ENCODE measurements around the gene CERS2.

The CERS2 gene

GRCh38 chr1:150997126-150997872 lies 22.7 kb upstream of the CERS2 start:
- no peak for DNase-seq

- peak; percentile 44 for DNase-seq
Measured at GRCh38 chr1:150995896-150996295, 21.3 kb upstream of the CERS2 start.

- no peak for DNase-seq
Measured at GRCh38 chr1:150995460-150995859, 20.8 kb upstream of the CERS2 start.

GRCh38 chr1:150994248-150994647 lies 19.6 kb upstream of the CERS2 start:
- DNase-seq, result no peak

DNA sequence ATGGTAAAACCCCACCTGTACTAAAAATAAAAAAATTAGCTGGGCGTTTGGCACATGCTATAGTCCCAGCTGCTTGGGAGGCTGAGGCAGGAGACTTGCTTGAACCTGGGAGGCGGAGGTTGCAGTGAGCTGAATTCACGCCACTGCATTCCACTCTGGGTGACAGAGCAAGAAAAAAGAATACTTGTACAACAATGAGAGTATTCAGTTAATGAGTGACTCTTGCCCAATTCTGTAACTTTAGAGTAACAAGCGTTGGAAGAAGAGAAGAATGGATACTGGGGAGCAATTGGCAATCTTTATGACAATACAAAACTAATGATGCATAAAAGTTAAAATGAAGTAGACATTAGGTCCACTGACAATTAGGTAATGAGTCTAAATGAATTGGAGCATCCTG lies 18.0 kb upstream of the CERS2 start:
- DNase-seq, result no peak

DNA sequence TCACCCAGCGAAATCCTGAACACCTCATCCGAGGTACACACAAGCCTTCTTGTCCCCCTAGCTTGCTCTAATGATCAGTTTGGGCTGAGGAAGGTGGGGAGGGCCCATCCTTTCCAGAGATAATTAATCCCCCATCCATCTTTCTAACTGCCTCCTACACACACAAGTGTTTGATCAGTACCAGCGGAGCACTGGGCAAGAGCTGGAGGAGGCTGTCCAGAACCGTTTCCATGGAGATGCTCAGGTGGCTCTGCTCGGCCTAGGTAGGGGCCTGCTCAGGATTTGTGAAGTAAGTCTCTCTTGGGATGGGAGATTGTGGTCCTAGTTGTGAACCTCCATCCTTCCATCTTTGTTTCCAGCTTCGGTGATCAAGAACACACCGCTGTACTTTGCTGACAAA lies 13.3 kb upstream of the CERS2 start:
- DNase-seq, result no peak

DNA sequence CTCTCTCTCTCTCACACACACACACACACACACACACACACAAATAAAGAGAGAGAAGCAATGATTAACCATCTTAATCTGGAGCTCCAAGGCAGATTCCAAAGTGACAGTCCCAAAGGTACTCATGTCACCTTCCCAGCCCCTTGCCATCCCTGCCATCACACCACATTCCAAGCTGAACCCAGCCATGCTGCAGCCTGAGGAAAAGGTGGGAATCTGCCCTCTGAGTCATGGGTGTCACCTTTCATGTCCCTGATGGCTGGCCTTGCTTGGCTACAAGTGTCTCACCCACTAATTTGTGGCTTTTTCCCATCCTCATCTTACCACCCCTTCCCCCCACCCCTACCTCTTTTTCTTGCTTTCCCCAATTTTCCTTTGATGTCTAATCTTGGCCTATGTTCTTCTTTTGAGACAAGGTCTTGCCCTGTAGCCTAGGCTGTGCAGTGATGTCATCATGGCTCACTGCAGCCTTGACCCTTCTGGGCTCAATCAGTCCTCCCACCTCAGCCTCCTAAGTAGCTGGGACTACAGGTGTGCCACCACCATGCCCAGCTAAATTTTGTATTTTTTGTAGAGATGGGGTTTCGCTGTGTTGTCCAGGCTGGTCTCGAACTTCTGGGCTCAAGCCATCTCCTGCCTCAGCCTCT lies 10.7 kb upstream of the CERS2 start:
- DNase-seq, result no peak

DNA sequence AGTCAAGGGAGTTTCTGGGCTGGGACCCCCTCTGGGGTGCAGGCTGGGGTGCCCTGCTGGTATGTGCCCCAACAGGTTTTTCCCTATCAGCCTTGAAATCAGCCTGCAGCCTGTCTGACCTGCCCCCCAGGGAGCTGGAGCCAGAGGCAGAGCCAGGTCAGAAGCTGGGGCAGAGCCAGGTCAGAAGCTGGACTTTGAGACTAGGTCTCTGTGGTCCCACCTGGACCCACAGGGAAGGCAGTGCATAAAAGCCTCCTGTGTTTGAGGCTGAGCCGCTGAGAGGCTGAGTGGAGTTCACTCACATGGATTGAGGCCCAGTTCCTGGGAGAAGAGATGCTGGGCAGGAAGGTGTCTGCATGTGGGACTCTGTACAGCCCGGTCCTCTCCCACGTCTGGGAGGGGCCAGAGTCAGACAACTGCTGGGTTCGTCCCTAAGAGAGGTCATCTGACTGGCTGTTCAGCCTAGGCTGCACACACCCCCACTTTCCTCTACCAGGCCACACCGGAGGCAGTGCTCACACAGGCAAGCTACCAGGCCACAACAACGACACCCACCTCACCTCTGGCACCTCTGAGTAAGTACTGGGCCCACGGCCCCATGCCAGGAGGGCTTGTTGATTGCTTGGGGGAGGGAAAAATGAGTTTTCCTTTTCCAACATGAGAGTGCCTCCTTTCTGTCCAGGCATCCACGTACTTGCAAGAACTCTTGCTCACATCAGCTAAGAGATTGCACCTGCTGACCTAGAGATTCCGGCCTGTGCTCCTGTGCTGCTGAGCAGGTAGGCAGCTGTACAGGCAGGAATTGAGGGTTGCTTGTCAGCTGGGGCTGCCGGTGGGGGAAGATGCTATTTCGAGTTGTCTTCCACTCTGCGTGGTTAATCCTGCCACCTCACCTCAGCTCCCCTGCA lies 7.4 kb upstream of the CERS2 start, which contains the start of gene ANXA9:
Gene ANXA9 (plus strand): TSS at position 488 of the 908 bp plus-strand sequence. CDS start 814 bp downstream, outside the sequence.
- no peak for DNase-seq

- DNase-seq, result no peak
Measured at GRCh38 chr1:150981177-150981804, 6.7 kb upstream of the CERS2 start.

GRCh38 chr1:150979092-150980056 lies 4.7 kb upstream of the CERS2 start:
- peak; percentile 93 for DNase-seq

DNA sequence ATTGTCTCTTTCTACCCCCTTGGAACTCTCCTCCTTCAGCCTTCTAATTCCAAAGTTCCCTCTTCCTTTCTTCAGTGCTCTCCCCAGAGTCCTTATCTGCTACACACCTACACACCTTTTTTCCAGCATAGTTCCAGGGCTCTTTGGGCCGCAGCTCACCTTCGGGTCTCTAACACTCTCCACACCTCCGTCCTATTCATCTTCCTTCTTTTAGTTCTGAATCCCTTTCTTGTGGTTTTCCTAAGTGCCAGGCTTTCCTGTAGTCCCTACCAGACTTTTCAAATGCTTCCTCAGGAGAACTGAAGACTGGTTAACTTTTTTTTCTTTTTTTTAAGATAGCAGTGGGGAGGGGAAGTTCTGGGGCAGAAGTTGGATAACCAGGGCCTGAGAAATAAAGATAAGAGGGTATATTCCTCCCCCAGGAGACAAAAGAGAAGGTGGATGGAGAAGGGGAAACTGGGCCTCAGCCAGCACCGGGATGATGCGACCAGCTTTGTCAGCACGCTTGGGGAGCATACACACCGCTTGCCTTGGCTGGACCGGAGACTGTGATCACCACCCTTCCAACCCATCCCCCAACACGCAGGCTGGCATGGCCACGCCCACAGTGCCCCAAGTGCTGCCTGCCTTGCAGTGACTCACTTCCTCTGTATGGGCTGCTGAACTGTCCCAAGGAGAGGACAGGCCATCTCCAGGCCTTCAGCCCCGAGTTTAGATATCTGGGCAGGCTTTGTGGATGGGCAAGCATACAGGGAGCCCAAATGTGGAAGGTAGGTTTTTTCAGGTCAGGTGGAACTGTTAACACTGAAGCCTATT lies 2.5 kb upstream of the CERS2 start:
- DNase-seq, result peak; percentile 88

- DNase-seq, result no peak
Measured at GRCh38 chr1:150976401-150976821, 1.8 kb upstream of the CERS2 start.

- DNase-seq, result peak; percentile 60
Measured at GRCh38 chr1:150973836-150974579, 627 bp downstream of the CERS2 start.

GRCh38 chr1:150973258-150973835 lies 1.3 kb downstream of the CERS2 start:
- DNase-seq, result peak; percentile 19

DNA sequence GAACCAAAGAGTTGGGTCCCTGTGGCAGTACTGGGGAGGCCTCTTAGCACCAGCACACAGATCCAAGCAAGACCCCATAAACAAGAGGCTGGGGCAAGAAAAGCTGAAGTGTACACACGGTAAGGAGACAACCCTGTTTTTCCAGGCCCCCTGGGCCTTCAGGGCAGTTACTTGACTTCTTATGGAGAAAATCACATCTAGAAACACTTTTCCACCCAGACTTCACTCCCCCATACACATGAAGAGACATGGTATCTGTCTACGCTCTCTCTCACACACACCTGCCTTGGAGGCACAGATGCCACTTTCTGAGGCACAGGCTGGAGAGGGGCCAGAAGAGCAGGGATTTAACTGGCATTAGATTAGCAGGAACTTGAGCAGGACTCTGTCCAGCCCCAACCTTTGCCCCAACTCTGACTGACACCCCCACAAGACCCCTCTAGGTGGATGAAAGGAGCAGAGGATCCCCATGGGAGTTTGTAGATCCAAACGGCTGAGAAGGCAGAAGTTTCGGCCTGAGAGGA lies 2.2 kb downstream of the CERS2 start:
- DNase-seq, result no peak

DNA sequence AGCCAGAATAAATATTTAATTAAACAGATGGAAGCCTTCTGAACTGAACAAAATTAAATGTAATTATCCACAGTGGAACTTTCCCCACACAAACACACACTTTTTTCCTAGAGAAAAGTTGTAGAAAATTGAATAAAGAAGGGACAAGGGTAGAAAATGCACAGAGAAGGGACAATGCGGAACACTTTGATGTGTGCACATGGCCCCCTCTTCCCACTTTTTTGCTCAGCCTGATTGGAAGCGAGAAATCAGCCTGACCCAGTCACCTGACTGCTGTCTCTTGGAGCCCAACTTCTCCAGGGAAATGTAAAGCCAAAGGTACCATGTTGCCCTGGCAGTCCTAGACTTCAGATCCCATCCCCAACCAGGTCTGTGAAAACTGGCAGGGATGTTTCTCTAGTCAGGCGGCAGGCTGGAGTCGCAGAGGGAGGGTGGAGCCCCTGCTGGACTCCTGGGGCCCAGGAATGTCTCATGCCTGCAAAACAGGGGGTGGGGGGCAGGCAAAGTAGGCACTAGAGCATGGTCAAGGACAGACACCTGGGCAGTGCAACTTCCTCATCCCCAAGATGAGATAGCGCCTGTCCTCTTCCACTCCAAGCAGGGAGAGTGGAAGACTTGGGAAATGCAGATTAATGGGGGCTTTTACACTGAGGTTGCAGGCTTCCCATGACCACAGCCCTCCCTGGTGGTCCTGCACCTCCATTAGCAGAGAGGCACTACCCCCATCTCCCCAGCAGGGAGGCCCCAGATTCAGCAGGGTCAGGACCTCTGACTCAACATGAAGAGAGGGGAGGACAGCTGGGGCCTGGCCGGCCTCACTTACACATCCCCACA lies 2.8 kb downstream of the CERS2 start:
- DNase-seq, result no peak

- DNase-seq, result no peak
Measured at GRCh38 chr1:150970808-150971582, 3.6 kb downstream of the CERS2 start.

DNA sequence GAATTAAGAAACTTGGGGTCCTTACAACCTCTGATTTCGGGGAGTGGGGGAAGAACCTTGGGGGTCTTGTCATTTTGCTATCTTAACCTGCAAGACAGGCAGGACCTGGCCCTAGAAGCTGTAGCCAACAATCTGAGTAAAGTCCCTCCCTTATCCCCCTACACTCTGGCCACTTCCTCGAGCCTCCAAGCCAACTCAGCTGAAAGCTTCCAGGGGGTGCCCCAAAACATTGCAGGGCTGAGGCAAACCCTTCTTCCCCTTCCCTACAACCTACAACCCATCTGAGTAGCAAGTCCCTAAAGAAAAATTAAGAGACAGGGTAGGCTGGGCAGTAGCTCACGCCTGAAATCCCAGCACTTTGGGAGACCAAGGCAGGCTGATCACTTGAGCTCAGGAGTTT lies 5.0 kb downstream of the CERS2 start:
- DNase-seq, result no peak
